ENCODE results near the gene PEAK1. TPM values are rescaled to one million over a fixed set of nuclear protein-coding genes. Genes with fewer than 3 reads are reported as not detected.
"Not testable (repeated sequence)": the region's sequence is repeated elsewhere in the genome, so short reads cannot be mapped to it uniquely, and the experiment has no call there.

The PEAK1 gene
- total RNA-seq, 1 donor from 2014 or later, result 132 TPM

DNA sequence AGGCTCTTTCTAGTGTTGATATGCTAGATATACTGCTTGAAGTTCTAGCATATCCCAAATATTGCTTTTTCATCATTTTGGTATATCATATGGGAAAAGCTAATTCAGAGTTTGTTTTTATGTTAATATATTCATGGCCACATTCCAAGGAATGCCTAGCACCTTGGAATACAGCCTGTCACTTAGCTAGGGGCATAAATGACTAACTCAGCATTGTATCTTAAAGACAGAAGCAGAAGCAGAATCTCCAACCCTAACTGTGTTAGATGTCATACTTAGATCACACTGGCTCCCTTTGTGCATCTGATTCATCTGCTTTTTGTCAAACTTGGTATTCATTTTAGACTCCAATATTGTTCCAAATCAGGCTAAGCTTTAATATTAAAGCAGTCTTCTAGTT lies 218.2 kb downstream of the PEAK1 start:
- intact Hi-C loops (cut with DNase I), result no loop called here

GRCh38 chr15:77196381-77196780 lies 223.5 kb downstream of the PEAK1 start:
- intact Hi-C loops (cut with DNase I), result no loop called here
- no peak for DNase-seq (ENCODE audit: low spot score)

More for the DNA sequence above, 218.2 kb downstream of the PEAK1 start:
- no peak for DNase-seq (ENCODE audit: low spot score)

DNA sequence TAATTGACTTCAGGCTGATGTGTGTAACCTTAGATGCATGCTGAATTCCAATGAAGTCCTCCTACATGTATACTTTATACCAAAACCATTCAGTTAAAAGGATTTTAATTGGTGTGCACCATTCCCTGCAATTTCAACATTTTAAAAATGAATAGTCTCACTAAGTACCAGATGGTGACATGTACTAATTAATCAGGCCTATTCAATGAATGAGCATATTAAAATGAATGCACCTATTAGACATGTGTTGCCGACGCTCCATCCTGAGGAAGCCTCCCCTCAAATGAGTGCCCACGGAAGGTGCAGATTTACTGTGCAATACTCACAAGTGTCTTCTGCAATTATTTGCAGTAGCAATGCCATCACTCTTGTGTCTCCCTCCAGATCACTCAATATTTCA lies 224.3 kb downstream of the PEAK1 start:
- intact Hi-C loops (cut with DNase I), result no loop called here
- DNase-seq (ENCODE audit: low spot score), result no peak

DNA sequence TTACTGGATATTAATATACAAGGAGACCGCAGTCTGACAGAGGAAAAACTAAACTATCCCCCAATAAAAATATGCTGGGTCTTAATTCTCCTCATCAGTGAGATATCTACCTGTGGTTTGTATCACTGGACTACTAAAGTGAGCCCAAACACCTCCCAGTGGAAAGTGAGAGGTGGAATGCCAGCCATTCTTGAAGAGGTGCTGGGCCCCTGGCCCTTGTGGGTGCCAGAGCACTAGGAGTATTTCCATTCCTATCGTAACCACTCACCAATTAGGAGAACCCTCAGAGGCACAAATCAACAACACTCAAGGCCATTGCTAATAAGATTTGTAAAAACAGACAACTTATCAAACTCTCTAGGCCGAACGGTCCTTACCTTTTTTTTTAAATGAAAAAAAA lies 227.5 kb downstream of the PEAK1 start:
- intact Hi-C loops (cut with DNase I), result no loop called here
- DNase-seq (ENCODE audit: low spot score), result no peak

DNA sequence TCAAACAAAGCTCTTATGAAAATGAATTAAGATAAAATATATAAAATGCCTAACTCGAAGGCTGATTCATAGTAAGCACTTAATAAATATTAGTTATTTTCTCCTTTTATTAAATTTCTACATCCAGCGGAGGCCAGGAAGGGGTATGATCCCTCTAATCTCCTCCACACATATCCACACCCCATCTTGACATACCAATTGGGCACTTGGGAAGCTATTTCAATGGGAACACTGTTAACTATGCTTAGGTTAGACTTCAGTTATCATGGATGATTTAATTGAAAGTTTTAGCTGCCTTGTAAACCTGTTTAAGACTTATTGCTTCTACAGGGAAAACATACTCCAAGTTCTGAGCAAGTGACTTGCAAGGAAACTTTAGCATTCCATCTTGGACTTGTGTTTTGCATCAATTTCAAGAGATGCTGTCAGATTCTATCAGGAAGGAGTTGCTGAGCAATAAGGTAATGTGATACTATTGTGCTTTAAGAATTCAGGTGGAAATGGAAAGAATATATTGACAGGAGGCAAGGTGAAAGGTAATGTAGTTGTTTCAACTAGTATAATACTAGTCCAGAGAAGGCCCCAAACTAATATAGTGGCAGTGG lies 228.6 kb downstream of the PEAK1 start:
- DNase-seq (ENCODE audit: low spot score), result no peak
- intact Hi-C loops (cut with DNase I), result no loop called here

DNA sequence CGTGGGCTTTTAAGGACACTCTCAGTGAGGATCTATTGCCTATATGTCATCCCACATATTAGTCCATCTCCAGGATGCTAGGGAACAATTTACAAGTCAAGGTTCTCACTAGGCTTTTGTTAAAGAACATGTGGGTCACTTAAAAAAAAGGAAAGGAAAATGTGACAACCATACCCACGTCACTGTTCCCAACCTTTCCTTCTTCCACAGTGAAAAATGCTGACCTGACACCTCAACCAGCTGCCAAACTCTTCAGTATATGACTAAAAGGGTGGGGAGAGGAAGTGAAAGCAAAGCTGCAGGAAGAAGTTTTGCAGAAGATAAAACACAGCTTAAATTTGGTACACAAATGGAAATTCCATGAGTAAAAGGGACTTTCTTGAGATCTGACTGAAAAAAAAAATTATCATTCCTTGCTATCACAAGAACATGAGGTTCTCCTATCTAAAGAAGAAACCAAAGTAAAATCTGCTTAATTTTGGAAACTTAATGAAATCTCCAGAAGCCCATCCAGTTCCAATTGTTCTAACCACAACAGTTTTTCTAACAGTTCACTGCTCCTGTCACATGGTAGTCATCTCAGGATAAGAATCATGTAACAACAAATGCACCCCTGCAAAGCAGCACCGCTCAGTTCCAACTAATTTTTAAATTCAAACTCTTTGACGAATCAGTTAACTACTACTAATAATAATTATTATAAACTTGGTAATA lies 232.0 kb downstream of the PEAK1 start:
- no peak for DNase-seq (ENCODE audit: low spot score)
- intact Hi-C loops (cut with DNase I), result loop anchor here (2.0 kb wide), 3 partner anchors 231 to 355 kb away; no protein-coding TSS in a partner anchor

DNA sequence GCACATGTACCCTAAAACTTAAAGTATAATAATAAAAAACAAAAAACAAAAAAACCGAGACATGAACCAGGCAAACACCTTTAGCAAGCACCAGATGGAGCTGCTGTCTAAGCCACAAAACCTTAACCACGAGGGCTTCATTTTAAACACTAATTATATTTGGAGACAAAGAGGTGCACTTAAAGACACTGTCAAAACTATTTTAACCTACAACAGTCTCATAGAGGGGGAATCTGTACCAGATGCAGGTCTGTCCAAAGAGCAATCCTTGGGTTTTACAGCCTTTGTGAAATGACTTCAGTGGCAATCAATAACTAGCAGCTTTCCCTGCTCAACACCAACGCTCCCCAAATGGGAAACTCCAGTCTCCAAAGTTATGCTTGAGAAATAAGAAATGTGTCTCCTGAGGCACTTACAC lies 233.3 kb downstream of the PEAK1 start:
- intact Hi-C loops (cut with DNase I), result loop anchor here (2.0 kb wide), 3 partner anchors 232 to 356 kb away; no protein-coding TSS in a partner anchor

GRCh38 chr15:77185242-77185785 lies 234.6 kb downstream of the PEAK1 start:
- intact Hi-C loops (cut with DNase I), result no loop called here
- no peak for DNase-seq (ENCODE audit: low spot score)

More for the DNA sequence above, 233.3 kb downstream of the PEAK1 start:
- no peak for DNase-seq (ENCODE audit: low spot score)

DNA sequence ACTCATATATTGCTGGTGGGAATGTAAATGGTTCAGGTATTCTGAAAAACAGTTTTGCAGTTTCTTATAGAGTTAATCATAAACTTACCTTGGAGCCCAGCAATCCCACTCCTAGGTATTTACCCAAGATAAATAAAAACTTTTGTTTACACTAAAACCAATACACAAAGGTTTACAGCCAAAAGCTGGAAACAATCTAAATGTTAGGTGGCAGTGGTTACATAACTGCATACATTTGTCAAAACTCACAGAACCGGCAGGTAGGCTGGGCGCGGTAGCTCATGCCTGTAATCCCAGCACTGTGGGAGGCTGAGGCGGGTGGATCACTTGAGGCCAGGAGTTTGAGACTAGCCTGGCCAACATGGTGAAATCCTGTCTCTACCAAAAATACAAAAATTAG lies 235.6 kb downstream of the PEAK1 start:
- intact Hi-C loops (cut with DNase I), result loop anchor here (5.0 kb wide), 1 partner anchor 448 kb away; the partner anchor contains the start of gene LINGO1

DNA sequence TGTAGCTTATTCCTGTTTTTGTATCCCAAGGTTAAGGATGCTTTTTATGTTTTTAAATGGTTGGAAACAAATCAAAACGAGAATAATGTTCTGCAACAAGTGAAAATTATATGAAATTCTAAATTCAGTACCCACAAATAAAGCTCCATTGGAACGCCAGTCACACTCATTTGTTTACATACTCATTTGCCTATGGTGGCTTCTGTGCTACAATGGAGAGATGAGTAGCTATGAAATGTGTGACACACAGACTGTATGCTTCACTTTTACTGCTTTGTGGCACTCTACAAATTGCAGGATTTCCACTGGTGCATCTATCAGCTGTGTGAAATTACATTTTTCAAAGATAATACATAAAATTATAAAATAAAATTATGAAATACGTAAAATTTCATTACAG lies 236.8 kb downstream of the PEAK1 start:
- no peak for DNase-seq (ENCODE audit: low spot score)
- intact Hi-C loops (cut with DNase I), result loop anchor here (5.0 kb wide), 1 partner anchor 449 kb away; the partner anchor contains the start of gene LINGO1

More for the DNA sequence above, 235.6 kb downstream of the PEAK1 start:
- DNase-seq (ENCODE audit: low spot score), result not testable (repeated sequence)

DNA sequence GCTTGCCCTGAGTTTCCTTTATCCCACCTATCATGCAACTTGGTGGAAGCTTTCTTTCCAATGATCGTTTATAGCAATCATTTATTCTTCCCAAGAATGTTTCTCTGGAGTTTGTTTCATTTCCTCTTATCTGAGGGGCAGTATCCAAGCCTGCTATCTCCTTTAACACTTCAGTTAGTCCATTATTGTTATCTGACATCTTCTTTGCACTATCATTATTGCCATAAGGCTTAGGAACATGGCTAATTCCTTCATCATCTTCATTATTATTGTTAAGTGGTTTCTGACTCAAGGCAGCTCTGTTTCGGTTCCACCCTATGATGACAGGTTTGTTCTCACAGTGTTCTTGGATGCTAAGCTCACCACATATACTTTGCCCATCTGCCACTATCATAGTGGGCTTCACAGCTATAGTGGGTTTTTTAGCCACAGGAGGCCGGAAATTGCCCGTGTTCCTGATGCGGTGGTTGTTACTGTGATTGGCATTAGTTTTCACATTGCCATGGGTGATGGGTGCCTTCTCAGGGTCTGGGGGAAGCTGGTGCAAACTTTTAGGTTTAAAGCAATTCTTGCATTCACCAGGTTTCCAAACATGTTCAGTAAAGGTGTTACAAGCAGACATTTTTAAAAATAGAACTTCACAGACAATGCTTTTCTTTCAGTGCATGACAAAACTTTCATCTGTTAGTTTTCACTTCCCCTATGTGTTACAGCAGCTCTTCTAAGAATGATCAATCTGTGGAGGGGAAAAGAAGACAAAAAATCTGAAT lies 238.4 kb downstream of the PEAK1 start:
- intact Hi-C loops (cut with DNase I), result loop anchor here (5.0 kb wide), 1 partner anchor 451 kb away; the partner anchor contains the start of gene LINGO1
- DNase-seq (ENCODE audit: low spot score), result no peak

DNA sequence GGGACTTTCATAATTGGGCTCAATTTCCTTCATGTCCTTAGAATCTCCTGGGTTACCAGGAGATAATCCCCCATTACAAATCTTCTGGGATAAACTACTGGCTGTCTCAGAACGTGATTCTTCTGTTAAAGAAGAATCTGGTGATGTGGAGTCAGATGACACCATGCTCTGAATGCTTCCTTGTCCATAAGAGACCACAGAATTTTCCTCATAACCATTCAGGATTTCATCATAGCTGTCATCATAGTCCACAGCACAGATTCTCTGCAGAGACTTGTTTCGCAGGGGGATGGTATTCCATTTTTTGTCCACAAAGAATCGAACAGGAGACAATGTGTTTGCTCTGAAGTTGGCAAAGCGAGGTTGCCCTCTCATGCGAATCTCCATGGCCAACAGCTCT lies 239.1 kb downstream of the PEAK1 start:
- DNase-seq (ENCODE audit: low spot score), result no peak
- intact Hi-C loops (cut with DNase I), result loop anchor here (5.0 kb wide), 1 partner anchor 452 kb away; the partner anchor contains the start of gene LINGO1

DNA sequence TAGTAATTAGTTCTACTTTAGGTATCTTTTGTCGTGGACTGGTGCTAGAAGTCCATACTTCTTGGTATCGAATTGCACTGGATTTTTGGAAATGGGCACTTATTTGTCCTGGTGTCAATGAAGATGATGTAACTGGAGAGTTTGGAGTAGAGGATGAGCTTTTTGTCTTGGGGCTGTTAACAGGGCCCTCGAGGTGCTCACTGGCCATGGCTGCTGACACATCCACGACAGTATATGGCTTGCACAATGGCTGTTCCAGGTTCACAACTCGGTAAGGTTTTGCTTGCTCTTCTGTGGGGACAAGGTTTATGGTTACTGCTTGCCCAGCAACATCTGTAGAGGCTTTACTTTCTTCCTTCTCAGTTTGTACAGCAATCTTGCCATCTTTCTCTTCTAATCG lies 239.6 kb downstream of the PEAK1 start:
- intact Hi-C loops (cut with DNase I), result loop anchor here (5.0 kb wide), 1 partner anchor 452 kb away; the partner anchor contains the start of gene LINGO1
- DNase-seq (ENCODE audit: low spot score), result no peak

- no peak for DNase-seq (ENCODE audit: low spot score)
- intact Hi-C loops (cut with DNase I), result no loop called here
Observed at GRCh38 chr15:77179541-77179998, 240.3 kb downstream of the PEAK1 start.

GRCh38 chr15:77178411-77178810 lies 241.5 kb downstream of the PEAK1 start:
- intact Hi-C loops (cut with DNase I), result no loop called here
- no peak for DNase-seq (ENCODE audit: low spot score)

DNA sequence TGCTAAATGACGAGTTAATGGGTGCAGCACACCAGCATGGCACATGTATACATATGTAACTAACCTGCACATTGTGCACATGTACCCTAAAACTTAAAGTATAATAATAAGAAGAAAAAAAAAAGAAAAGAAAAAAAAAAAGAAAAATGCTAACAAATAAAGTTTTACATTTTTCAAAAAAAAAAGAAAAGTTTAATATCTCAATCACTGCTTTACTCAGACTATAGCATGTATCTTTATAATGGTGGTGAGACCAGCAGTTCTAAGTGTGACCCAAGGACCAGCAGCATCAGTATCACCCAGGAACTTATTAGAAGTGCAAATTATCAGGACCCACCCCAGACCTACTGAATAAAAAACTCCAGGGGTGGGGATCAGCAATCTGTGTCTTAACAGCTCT lies 243.8 kb downstream of the PEAK1 start:
- DNase-seq (ENCODE audit: low spot score); intact Hi-C loops (cut with DNase I): not testable (repeated sequence)

GRCh38 chr15:77173487-77173886 lies 246.4 kb downstream of the PEAK1 start:
- DNase-seq (ENCODE audit: low spot score), result no peak
- intact Hi-C loops (cut with DNase I), result no loop called here

- intact Hi-C loops (cut with DNase I), result no loop called here
Observed at GRCh38 chr15:77171221-77171967, 248.5 kb downstream of the PEAK1 start.

GRCh38 chr15:77168616-77169015 lies 251.3 kb downstream of the PEAK1 start:
- intact Hi-C loops (cut with DNase I), result no loop called here
- no peak for DNase-seq (ENCODE audit: low spot score)

More at GRCh38 chr15:77171221-77171967, 248.5 kb downstream of the PEAK1 start:
- no peak for DNase-seq (ENCODE audit: low spot score)

Measured in cardiac septum (tissue), 1 donor.